GM12872 (cell line): ENCODE data around the gene LDLRAD2.
A peak's percentile ranks its signal among the peaks of the same experiment; 100 is the strongest.

Experiments used
- CTCF ChIP-seq: IDR thresholded peaks from 3 replicates; pipeline ENCODE4 v1.5.1; 2011; ENCODE audit warnings: low read depth, mild to moderate bottlenecking, low read length, moderate library complexity; ENCODE audit not compliant: insufficient read depth

The LDLRAD2 gene

GRCh38 chr1:21774835-21775549 is 37.1 kb upstream of the LDLRAD2 start:
- no peak for TF ChIP-seq CTCF

GRCh38 chr1:21775550-21775914 is 36.5 kb upstream of the LDLRAD2 start:
- no peak for TF ChIP-seq CTCF

- TF ChIP-seq CTCF: no peak
These were observed 36.0 kb upstream of the LDLRAD2 start for GRCh38 chr1:21775985-21776562.

DNA sequence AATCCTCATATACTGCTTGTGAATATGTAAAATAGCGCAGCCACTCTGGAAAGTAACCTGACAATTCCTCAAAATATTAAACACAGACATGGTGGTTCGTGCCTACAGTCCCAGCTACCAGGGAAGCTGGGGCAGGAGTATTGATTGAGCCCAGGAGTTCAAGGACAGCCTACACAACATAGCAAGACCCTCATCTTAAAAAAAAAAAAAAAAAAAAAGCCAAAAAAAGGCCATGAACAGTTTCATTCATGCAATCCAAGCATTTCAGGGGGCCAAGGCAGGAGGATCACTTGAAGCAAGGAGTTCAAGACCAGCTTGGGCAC is 33.7 kb upstream of the LDLRAD2 start:
- TF ChIP-seq CTCF: no peak

- TF ChIP-seq CTCF: no peak
These were observed 32.2 kb upstream of the LDLRAD2 start for GRCh38 chr1:21779613-21780521.

DNA sequence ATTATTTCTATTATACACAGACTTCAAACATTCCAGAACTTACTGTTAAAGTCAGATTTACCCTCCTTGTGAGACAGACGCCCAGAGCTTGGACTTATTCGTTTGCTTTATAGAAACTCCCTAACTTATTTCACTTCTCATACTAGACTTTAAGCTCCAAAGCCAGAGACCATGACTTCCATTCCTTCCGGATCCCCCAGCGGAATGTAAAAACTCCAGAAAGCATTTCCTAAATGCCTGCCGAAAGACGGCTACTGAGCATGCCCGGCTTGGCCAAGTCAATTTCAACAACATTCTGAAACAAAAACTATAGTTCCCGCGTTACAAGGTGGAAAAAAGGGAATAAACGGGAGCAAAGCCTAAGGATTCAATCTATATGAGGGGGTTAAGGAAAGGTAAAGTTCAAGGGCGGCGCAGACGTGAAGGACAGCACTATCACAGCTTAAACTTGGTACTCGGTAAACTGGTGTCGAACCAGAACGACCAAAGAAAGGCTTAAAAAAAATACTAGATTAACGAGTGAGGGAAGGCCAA is 30.2 kb upstream of the LDLRAD2 start:
- TF ChIP-seq CTCF: no peak

DNA sequence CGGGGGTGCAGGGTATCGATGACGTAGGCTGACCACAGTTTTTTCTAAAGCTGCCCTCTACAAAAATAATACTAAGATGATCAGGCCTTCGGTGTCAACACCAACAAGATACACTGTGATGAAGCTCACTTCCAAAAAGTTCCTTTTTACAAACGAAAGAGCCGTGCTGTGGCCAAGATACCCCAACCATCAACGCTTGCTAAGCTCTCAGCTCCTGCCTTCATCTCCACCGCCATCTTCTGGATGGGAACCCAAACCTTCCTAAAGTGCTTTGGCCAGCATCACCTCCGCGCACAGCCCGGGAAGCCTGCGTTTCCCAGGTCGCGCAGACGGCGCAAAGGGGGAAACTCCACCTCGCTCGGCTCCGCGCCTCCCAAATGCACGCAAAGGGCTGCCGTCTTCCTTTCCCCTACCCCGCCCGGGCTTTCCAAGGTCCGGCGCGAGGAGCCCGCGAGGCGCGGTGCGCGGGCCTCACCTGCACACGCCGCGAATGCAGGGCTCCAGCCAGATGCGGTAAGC is 29.7 kb upstream of the LDLRAD2 start:
- peak; percentile 42 for TF ChIP-seq CTCF
